CD4-positive, alpha-beta T cell (primary cell): ENCODE results near the gene MRPL51. TPM values are rescaled to one million over a fixed set of nuclear protein-coding genes. Genes with fewer than 3 reads are reported as not detected.
"Not testable (repeated sequence)": the region's sequence is repeated elsewhere in the genome, so short reads cannot be mapped to it uniquely, and the experiment has no call there.

Experiments
- ATAC-seq: fragments of 200-7000 bp; cut with Tn5 transposase; one replicate; pipeline ENCODE4 v1.10.0; 2022; ENCODE audit warnings: mild to moderate bottlenecking; ENCODE audit not compliant: poor library complexity
- CTCF ChIA-PET: fragments of 350-600 bp; sonication (Branson Sonifier 250); formaldehyde crosslinking; loops from one replicate; lab custom pipeline; 2021; ENCODE audit warnings: antibody characterized with exemption, inconsistent platforms; lab: Charles Lee
- POLR2A ChIA-PET: fragments of 350-600 bp; sonication (Branson Sonifier 250); formaldehyde crosslinking; loops from one replicate; lab custom pipeline; 2021; ENCODE audit warnings: antibody characterized with exemption, inconsistent platforms; lab: Charles Lee
- DNase-seq, 14 experiments: peaks; one replicate each; pipeline ENCODE4 v3.0.0-alpha.2; 2013 to 2020; ENCODE audit warnings: mixed read lengths in 2 of 14
- H3K27ac ChIP-seq, 2 donors: one replicate each; pipeline versions ENCODE4 v1.5.1 to v1.7.0; 2013; ENCODE audit warnings: low read length in 2 of 2, low read depth in 1 of 2, mild to moderate bottlenecking in 1 of 2
- H3K27me3 ChIP-seq, 2 experiments: 1 replicate in 1 of 2; 2 replicates in 1 of 2; pipeline versions ENCODE4 v1.6.1 to v1.7.0; 2013; ENCODE audit warnings: low read length in 2 of 2, control low read depth in 1 of 2, mild to moderate bottlenecking in 1 of 2, moderate library complexity in 1 of 2; ENCODE audit not compliant: insufficient read depth in 2 of 2, control insufficient read depth in 1 of 2
- H3K36me3 ChIP-seq: one replicate; pipeline ENCODE4 v1.6.1; 2013; ENCODE audit warnings: low read length, control low read depth; ENCODE audit not compliant: insufficient read depth
- H3K4me1 ChIP-seq: one replicate; pipeline ENCODE4 v1.6.1; 2013; ENCODE audit warnings: low read length, control low read depth; ENCODE audit not compliant: insufficient read depth
- H3K4me3 ChIP-seq: one replicate; pipeline ENCODE4 v1.5.1; 2013; ENCODE audit warnings: mild to moderate bottlenecking, low read length, moderate library complexity
- H3K9me3 ChIP-seq, 2 experiments: 1 replicate in 1 of 2; 2 replicates in 1 of 2; pipeline versions ENCODE4 v1.6.1 to v1.7.0; 2013; ENCODE audit warnings: low read length in 2 of 2, mild to moderate bottlenecking in 2 of 2, control low read depth in 1 of 2, moderate library complexity in 1 of 2; ENCODE audit not compliant: control insufficient read depth in 1 of 2, insufficient read depth in 1 of 2
- H3K27ac Mint-ChIP-seq: one replicate; pipeline ENCODE4 v1.8.0; 2020; ENCODE audit warnings: mixed read lengths
- H3K27me3 Mint-ChIP-seq: one replicate; pipeline ENCODE4 v1.8.0; 2021; ENCODE audit warnings: mixed read lengths
- H3K36me3 Mint-ChIP-seq: one replicate; pipeline ENCODE4 v1.8.0; 2021; ENCODE audit warnings: low read depth, mixed read lengths
- H3K4me1 Mint-ChIP-seq: one replicate; pipeline ENCODE4 v1.8.0; 2021; ENCODE audit warnings: low read depth, mixed read lengths
- H3K4me3 Mint-ChIP-seq: one replicate; pipeline ENCODE4 v1.8.0; 2020; ENCODE audit warnings: mild to moderate bottlenecking, mixed read lengths
- H3K9me3 Mint-ChIP-seq: one replicate; pipeline ENCODE4 v1.8.0; 2020; ENCODE audit warnings: mixed read lengths
- intact Hi-C, 2 experiments: fragments of 100-400 bp; cut with DNase I in 1 of 2; cut with micrococcal nuclease in 1 of 2; formaldehyde crosslinking; loops; one replicate each; pipeline versions ENCODE4 v1.15.1 to v1.9.0; 2023 to 2025; cut with DNase I, micrococcal nuclease
- total RNA-seq, 174 experiments: library from RNA in 2 of 174; stranded (reverse) in 2 of 174; gene quantifications; one replicate each; pipeline ENCODE4 v1.2.3 and lab custom pipeline; 2021 to 2026
- TF ChIP-seq, protein P1 (sequence below): fragments of 200-600 bp; IDR thresholded peaks from one replicate; pipeline ENCODE4 v1.8.0; 2022; ENCODE audit warnings: antibody characterized with exemption, mild to moderate bottlenecking

MRPL51 gene
- total RNA-seq, 2 experiments from 2014 or later = 15.1 to 16.7 TPM

- POLR2A ChIA-PET = interaction anchor here (0.9 to 2.4 kb wide), 4 partner anchors 24 to 43 kb away, joined by 3 to 18 read pairs (median 6); partner anchors contain the start of genes TAPBPL and VAMP1
- H3K27ac Mint-ChIP-seq = peak overlapping the region; percentile 91
- peaks cover 48% of the 10 kb centered on the region for H3K4me1 Mint-ChIP-seq
- Histone ChIP-seq H3K4me3 (peak overlapping the region; percentile 96), H3K27me3 (no peaks in the 10 kb centered on the region), H3K9me3 (no peaks in the 10 kb centered on the region), H3K36me3 (peaks cover 35% of the 10 kb centered on the region), H3K27ac (peak overlapping the region; percentile 48 to 89), H3K4me1 (peaks cover 34% of the 10 kb centered on the region)
- CTCF ChIA-PET = interaction anchor here (0.7 to 2.4 kb wide), 4 partner anchors 24 to 64 kb away, joined by 3 to 28 read pairs (median 4); no protein-coding TSS in a partner anchor
- TF ChIP-seq, protein P1, sequence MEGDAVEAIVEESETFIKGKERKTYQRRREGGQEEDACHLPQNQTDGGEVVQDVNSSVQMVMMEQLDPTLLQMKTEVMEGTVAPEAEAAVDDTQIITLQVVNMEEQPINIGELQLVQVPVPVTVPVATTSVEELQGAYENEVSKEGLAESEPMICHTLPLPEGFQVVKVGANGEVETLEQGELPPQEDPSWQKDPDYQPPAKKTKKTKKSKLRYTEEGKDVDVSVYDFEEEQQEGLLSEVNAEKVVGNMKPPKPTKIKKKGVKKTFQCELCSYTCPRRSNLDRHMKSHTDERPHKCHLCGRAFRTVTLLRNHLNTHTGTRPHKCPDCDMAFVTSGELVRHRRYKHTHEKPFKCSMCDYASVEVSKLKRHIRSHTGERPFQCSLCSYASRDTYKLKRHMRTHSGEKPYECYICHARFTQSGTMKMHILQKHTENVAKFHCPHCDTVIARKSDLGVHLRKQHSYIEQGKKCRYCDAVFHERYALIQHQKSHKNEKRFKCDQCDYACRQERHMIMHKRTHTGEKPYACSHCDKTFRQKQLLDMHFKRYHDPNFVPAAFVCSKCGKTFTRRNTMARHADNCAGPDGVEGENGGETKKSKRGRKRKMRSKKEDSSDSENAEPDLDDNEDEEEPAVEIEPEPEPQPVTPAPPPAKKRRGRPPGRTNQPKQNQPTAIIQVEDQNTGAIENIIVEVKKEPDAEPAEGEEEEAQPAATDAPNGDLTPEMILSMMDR = no peak
- peak overlapping the region; percentile 93 for H3K4me3 Mint-ChIP-seq
- H3K27me3 Mint-ChIP-seq = no peaks in the 10 kb centered on the region
- ATAC-seq (no peak), DNase-seq (peak in 2 of 14 experiments; percentile 10 to 84)
- peaks cover 51% of the 10 kb centered on the region for H3K36me3 Mint-ChIP-seq
- intact Hi-C loops = loop anchor here (1.0 to 5.0 kb wide), 2 partner anchors 40 to 168 kb away; partner anchors contain the start of genes GAPDH (in 1 of the 2) and ING4 (in 1 of the 2)
- no peaks in the 10 kb centered on the region for H3K9me3 Mint-ChIP-seq
Measured at GRCh38 chr12:6494258-6494743, 1.2 kb upstream of the MRPL51 start.

- intact Hi-C loops = loop anchor here (1.0 to 5.0 kb wide), 6 partner anchors 22 to 169 kb away; partner anchors contain the start of genes GAPDH (in 2 of the 2), ING4 (in 1 of the 2) and VAMP1 (in 1 of the 2)
- peak within 1 kb of the TSS; percentile 91 for H3K27ac Mint-ChIP-seq
- H3K4me3 ChIP-seq = peak within 1 kb of the TSS; percentile 96
- H3K36me3 Mint-ChIP-seq = peaks cover 48% of the 10 kb centered on the region
- H3K4me3 Mint-ChIP-seq = peak within 1 kb of the TSS; percentile 93
- H3K4me1 Mint-ChIP-seq = peaks cover 48% of the 10 kb centered on the region
- H3K4me1 ChIP-seq = peaks cover 34% of the 10 kb centered on the region
- H3K36me3 ChIP-seq = peaks cover 28% of the 10 kb centered on the region
- H3K9me3 ChIP-seq = no peaks in the 10 kb centered on the region
- no peaks in the 10 kb centered on the region for H3K27me3 ChIP-seq
- TF ChIP-seq, protein P1 = no peak
- ChIA-PET POLR2A (interaction anchor here (0.7 to 2.6 kb wide), 23 partner anchors 14 to 450 kb away, joined by 3 to 76 read pairs (median 5); partner anchors contain the start of genes C12orf57, CD27, COPS7A and ENO2), CTCF (interaction anchor here (0.8 to 2.1 kb wide), 4 partner anchors 24 to 44 kb away, joined by 3 to 13 read pairs (median 8); no protein-coding TSS in a partner anchor)
- no peaks in the 10 kb centered on the region for H3K9me3 Mint-ChIP-seq
- ATAC-seq (peak; percentile 84), DNase-seq (peak; percentile 87 to 98 (median 92))
- no peaks in the 10 kb centered on the region for H3K27me3 Mint-ChIP-seq
- H3K27ac ChIP-seq = peak within 1 kb of the TSS; percentile 89 to 94
Measured at GRCh38 chr12:6493497-6494257, 615 bp upstream of the MRPL51 start, which contains the start of gene NCAPD2. Gene NCAPD2, plus strand, starts transcription at chr12:6494102. Its CDS starts 997 bp downstream, at chr12:6495099.

- H3K27me3 ChIP-seq, H3K4me3 Mint-ChIP-seq, H3K9me3 ChIP-seq, H3K27ac ChIP-seq, H3K27me3 Mint-ChIP-seq, H3K4me3 ChIP-seq, ATAC-seq, H3K27ac Mint-ChIP-seq, H3K9me3 Mint-ChIP-seq, DNase-seq: not testable (repeated sequence)
- Mint-ChIP-seq H3K36me3 (peaks cover 29% of the 10 kb centered on the region), H3K4me1 (peaks cover 35% of the 10 kb centered on the region)
- ChIA-PET CTCF (interaction anchor here (0.8 to 1.1 kb wide), 3 partner anchors 20 to 67 kb away, joined by 3 to 4 read pairs (median 3); partner anchors contain the start of gene VAMP1), POLR2A (interaction anchor here (0.7 to 2.3 kb wide), 3 partner anchors 15 to 29 kb away, joined by 3 to 8 read pairs (median 5); partner anchors contain the start of gene VAMP1)
- Histone ChIP-seq H3K4me1 (peaks cover 23% of the 10 kb centered on the region), H3K36me3 (peaks cover 14% of the 10 kb centered on the region)
- intact Hi-C loops = loop anchor here in 1 of 2 experiments (5.0 kb wide), 1 partner anchor 172 kb away; the partner anchor contains the start of gene ING4
Measured at GRCh38 chr12:6490673-6491072, 2.4 kb downstream of the MRPL51 start.
